HG02885 (cell line): ENCODE results near the gene PRR7.

ENCODE experiments used
- ATAC-seq: cut with Tn5 transposase; IDR thresholded peaks from one replicate; pipeline ENCODE4 v1.9.1; 2021; ENCODE audit warnings: mild to moderate bottlenecking; ENCODE audit not compliant: unreplicated experiment, poor library complexity

Gene PRR7

GRCh38 chr5:177494346-177495195 lies 48.0 kb downstream of the PRR7 start:
- ATAC-seq = no peak

GRCh38 chr5:177495243-177496060 lies 48.8 kb downstream of the PRR7 start:
- no peak for ATAC-seq

GRCh38 chr5:177496070-177496726 lies 49.6 kb downstream of the PRR7 start:
- ATAC-seq = no peak

- ATAC-seq = no peak
These were observed 50.2 kb downstream of the PRR7 start for GRCh38 chr5:177496727-177497291.

GRCh38 chr5:177497292-177498012 lies 50.8 kb downstream of the PRR7 start, which contains the start of gene PDLIM7:
PDLIM7 (minus strand) TSS chr5:177497604; CDS start chr5:177496512, 1,092 bp downstream.
- peak; percentile 76 for ATAC-seq

- no peak for ATAC-seq
These were observed 51.6 kb downstream of the PRR7 start for GRCh38 chr5:177498013-177498787.

- no peak for ATAC-seq
These were observed 53.2 kb downstream of the PRR7 start for GRCh38 chr5:177499842-177500241.

- peak; percentile 23 for ATAC-seq
These were observed 54.3 kb downstream of the PRR7 start for GRCh38 chr5:177500685-177501522.

- ATAC-seq = no peak
These were observed 55.5 kb downstream of the PRR7 start for GRCh38 chr5:177501874-177502678.

- ATAC-seq = no peak
These were observed 56.3 kb downstream of the PRR7 start for GRCh38 chr5:177502886-177503285.

- no peak for ATAC-seq
These were observed 56.9 kb downstream of the PRR7 start for GRCh38 chr5:177503351-177504085.

GRCh38 chr5:177504086-177505056 lies 57.8 kb downstream of the PRR7 start:
- ATAC-seq = no peak

GRCh38 chr5:177505075-177505474 lies 58.5 kb downstream of the PRR7 start:
- ATAC-seq = no peak
